HuH-7 (cell line): ENCODE measurements around the gene DLX2.
"Not testable (repeated sequence)": the region's sequence is repeated elsewhere in the genome, so short reads cannot be mapped to it uniquely, and the experiment has no call there.

Experiments used
- DNase-seq: peaks from one replicate; pipeline ENCODE4 v3.0.0; 2011; ENCODE audit warnings: low spot score

DLX2 gene

GRCh38 chr2:172102391-172103359 is at the start of gene DLX2:
Gene DLX2, minus strand, starts transcription at chr2:172102900. Its CDS starts 362 bp downstream, at chr2:172102538.
- peak; percentile 98 for DNase-seq

- no peak for DNase-seq
Observed at GRCh38 chr2:172147944-172148650, 45.4 kb upstream of the DLX2 start.

- DNase-seq: no peak
Observed at GRCh38 chr2:172143817-172144216, 41.1 kb upstream of the DLX2 start.

GRCh38 chr2:172138727-172139126 is 36.0 kb upstream of the DLX2 start:
- DNase-seq: not testable (repeated sequence)

GRCh38 chr2:172137943-172138342 is 35.2 kb upstream of the DLX2 start:
- no peak for DNase-seq

- no peak for DNase-seq
Observed at GRCh38 chr2:172137109-172137508, 34.4 kb upstream of the DLX2 start.

GRCh38 chr2:172135446-172135845 is 32.7 kb upstream of the DLX2 start:
- DNase-seq: no peak

- DNase-seq: no peak
Observed at GRCh38 chr2:172134270-172134669, 31.6 kb upstream of the DLX2 start.

- DNase-seq: no peak
Observed at GRCh38 chr2:172131713-172132555, 29.2 kb upstream of the DLX2 start.

- DNase-seq: no peak
Observed at GRCh38 chr2:172129404-172129803, 26.7 kb upstream of the DLX2 start.

- no peak for DNase-seq
Observed at GRCh38 chr2:172128484-172128883, 25.8 kb upstream of the DLX2 start.

- DNase-seq: no peak
Observed at GRCh38 chr2:172120118-172120517, 17.4 kb upstream of the DLX2 start.

- no peak for DNase-seq
Observed at GRCh38 chr2:172119089-172119488, 16.4 kb upstream of the DLX2 start.

- no peak for DNase-seq
Observed at GRCh38 chr2:172116107-172116506, 13.4 kb upstream of the DLX2 start.

- DNase-seq: no peak
Observed at GRCh38 chr2:172114579-172114978, 11.9 kb upstream of the DLX2 start.

- not testable (repeated sequence) for DNase-seq
Observed at GRCh38 chr2:172114176-172114575, 11.5 kb upstream of the DLX2 start.

GRCh38 chr2:172113617-172114016 is 10.9 kb upstream of the DLX2 start:
- DNase-seq: no peak

- no peak for DNase-seq
Observed at GRCh38 chr2:172109988-172110811, 7.5 kb upstream of the DLX2 start.

- no peak for DNase-seq
Observed at GRCh38 chr2:172109256-172109987, 6.7 kb upstream of the DLX2 start.

- no peak for DNase-seq
Observed at GRCh38 chr2:172108587-172108930, 5.9 kb upstream of the DLX2 start.
